GM12892 (cell line): ENCODE data around the gene SBNO1.

Experiments used
- POLR2A ChIP-seq: IDR thresholded peaks from 2 replicates; pipeline ENCODE4 v1.6.1; 2011; ENCODE audit warnings: low read depth, low read length, control low read depth
- POLR2AphosphoS5 ChIP-seq: IDR thresholded peaks from 2 replicates; pipeline ENCODE4 v1.6.1; 2011; ENCODE audit warnings: low read depth, low read length, control low read depth

- TF ChIP-seq POLR2AphosphoS5 (no peak), POLR2A (no peak)
Measured at GRCh38 chr12:123356159-123356670, 8.4 kb downstream of the SBNO1 start.
